Breast epithelium (tissue), 4 donors: ENCODE measurements around the gene PRR35. TPM values are rescaled to one million over a fixed set of nuclear protein-coding genes. Genes with fewer than 3 reads are reported as not detected.

ENCODE experiments used
- DNase-seq, 2 donors: peaks; one replicate each; pipeline ENCODE4 v3.0.0-alpha.2; 2019; ENCODE audit warnings: low spot score in 2 of 2
- H3K27ac ChIP-seq, 2 donors: fragments of 200-600 bp; sonication (generic) in 1 of 2; one replicate each; pipeline ENCODE4 v1.5.1; 2016 to 2019; ENCODE audit warnings: mild to moderate bottlenecking in 1 of 2
- H3K27me3 ChIP-seq, 2 donors: fragments of 200-600 bp; sonication (generic) in 1 of 2; one replicate each; pipeline versions ENCODE4 v1.5.1 to v1.6.0; 2017 to 2019; ENCODE audit warnings: control low read depth in 1 of 2, mild to moderate bottlenecking in 1 of 2
- H3K36me3 ChIP-seq: fragments of 200-600 bp; one replicate; pipeline ENCODE4 v1.5.1; 2019
- H3K4me1 ChIP-seq, 2 donors: fragments of 200-600 bp; sonication (generic); one replicate each; pipeline ENCODE4 v1.5.1; 2016 to 2019; ENCODE audit warnings: control low read depth in 1 of 2
- H3K4me3 ChIP-seq, 3 donors: fragments of 200-600 bp; sonication (generic); 1 replicate in 2 of 3; 2 replicates in 1 of 3; pipeline ENCODE4 v1.5.1; 2016 to 2019; ENCODE audit warnings: mild to moderate bottlenecking in 3 of 3, moderate library complexity in 2 of 3
- H3K9me3 ChIP-seq, 2 donors: fragments of 200-600 bp; sonication (generic) in 1 of 2; one replicate each; pipeline ENCODE4 v1.5.1; 2016 to 2019; ENCODE audit warnings: control low read depth in 1 of 2
- POLR2A ChIP-seq: fragments of 450-650 bp; IDR thresholded peaks from one replicate; pipeline ENCODE4 v1.6.1; 2016; ENCODE audit warnings: antibody characterized with exemption, mild to moderate bottlenecking, moderate library complexity
- POLR2AphosphoS5 ChIP-seq, 3 donors: sonication (generic); formaldehyde crosslinking; IDR thresholded peaks; one replicate each; pipeline ENCODE4 v1.6.1; 2017; ENCODE audit warnings: antibody characterized with exemption in 3 of 3
- intact Hi-C: fragments of 100-400 bp; cut with DNase I; formaldehyde crosslinking; loops from one replicate; pipeline ENCODE4 v1.15.1; 2023; ENCODE audit warnings: low total_unique reads
- total RNA-seq, 3 donors: library from RNA; depleted of rRNA; stranded (reverse); fragments of >200 nt; gene quantifications; one replicate each; pipeline ENCODE4 v1.1.0, GENCODE V29; 2016
- TF ChIP-seq, protein P1 (sequence below), 3 donors: fragments of 450-650 bp; IDR thresholded peaks; one replicate each; pipeline ENCODE4 v1.5.1; 2016 to 2017; ENCODE audit warnings: antibody characterized with exemption in 3 of 3, mild to moderate bottlenecking in 3 of 3, moderate library complexity in 3 of 3

Gene PRR35
- total RNA-seq, 3 donors from 2014 or later = not detected

DNA sequence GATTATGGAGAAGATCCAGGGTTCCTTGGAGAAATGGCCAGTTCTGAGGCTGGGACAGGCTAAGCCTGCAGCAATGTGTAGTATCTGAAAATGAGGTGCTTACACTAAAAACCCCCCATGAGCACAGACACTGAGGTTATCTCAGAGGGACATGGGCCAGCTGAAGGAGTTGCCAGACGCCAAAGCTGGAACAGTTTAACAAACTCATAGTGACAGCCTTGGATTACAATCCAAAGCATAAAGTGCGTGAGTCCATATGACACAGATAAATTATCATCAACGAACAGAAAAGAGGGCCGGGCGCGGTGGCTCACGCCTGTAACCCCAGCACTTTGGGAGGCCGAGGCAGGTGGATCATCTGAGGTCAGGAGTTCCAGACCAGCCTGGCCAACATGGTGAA lies 43.9 kb upstream of the PRR35 start:
- TF ChIP-seq POLR2AphosphoS5 (IDR thresholded peaks at IDR 0.05) = no peak
- TF ChIP-seq, protein P1, sequence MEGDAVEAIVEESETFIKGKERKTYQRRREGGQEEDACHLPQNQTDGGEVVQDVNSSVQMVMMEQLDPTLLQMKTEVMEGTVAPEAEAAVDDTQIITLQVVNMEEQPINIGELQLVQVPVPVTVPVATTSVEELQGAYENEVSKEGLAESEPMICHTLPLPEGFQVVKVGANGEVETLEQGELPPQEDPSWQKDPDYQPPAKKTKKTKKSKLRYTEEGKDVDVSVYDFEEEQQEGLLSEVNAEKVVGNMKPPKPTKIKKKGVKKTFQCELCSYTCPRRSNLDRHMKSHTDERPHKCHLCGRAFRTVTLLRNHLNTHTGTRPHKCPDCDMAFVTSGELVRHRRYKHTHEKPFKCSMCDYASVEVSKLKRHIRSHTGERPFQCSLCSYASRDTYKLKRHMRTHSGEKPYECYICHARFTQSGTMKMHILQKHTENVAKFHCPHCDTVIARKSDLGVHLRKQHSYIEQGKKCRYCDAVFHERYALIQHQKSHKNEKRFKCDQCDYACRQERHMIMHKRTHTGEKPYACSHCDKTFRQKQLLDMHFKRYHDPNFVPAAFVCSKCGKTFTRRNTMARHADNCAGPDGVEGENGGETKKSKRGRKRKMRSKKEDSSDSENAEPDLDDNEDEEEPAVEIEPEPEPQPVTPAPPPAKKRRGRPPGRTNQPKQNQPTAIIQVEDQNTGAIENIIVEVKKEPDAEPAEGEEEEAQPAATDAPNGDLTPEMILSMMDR (IDR thresholded peaks at IDR 0.05) = no peak
- TF ChIP-seq POLR2A = no peak
- H3K27me3 ChIP-seq = no peaks in the 10 kb centered on the region
- H3K4me3 ChIP-seq = no peak overlapping the region
- no peak for DNase-seq
- no peaks in the 10 kb centered on the region for H3K9me3 ChIP-seq
- intact Hi-C loops = no loop called here
- no peak overlapping the region for H3K27ac ChIP-seq
- H3K36me3 ChIP-seq = no peaks in the 10 kb centered on the region
- peaks cover 0 to under 1% of the 10 kb centered on the region in 2 donors for H3K4me1 ChIP-seq

DNA sequence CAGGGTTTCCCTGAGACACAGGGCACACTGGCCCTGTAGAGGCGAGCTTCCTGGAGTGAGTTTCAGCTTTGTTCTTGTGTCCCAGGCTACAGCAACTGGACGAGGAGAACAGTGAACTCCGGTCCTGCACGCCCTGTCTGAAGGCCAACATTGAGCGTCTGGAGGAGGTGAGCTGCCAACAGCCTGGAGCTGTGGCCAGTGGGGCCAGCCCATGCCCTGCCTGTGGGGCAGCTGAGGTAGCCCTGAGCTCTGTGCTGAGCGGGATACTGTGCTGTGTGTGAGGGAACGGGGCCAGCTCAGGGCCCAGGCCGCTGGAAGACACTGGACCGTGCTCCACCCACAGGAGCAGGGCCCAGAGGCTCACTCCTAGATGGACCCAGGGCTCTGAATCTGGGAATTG lies 41.3 kb upstream of the PRR35 start:
- H3K36me3 ChIP-seq = no peaks in the 10 kb centered on the region
- TF ChIP-seq, protein P1 (IDR thresholded peaks at IDR 0.05) = no peak
- TF ChIP-seq POLR2A (no peak), POLR2AphosphoS5 (IDR thresholded peaks at IDR 0.05) (no peak)

DNA sequence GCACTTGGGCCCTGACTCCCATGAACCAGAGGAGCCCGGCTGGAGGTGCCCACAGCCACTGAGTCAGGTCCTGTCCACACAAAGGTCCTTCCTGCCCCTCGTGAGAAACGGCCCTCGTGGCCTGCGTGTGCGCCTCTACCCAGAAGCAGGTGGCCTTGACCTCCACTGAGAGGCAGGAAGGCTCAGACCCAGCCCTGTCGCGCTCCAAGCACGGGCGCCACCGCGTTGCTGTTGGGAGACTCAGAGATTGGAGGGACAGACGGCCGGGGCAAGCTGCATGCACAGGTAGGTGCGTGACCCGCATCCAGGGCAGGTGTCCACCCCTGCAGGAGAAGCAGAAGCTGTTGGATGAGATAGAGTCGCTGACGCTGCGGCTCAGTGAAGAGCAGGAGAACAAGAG lies 40.8 kb upstream of the PRR35 start:
- H3K4me1 ChIP-seq = peaks cover 0 to 4% of the 10 kb centered on the region in 2 donors
- no peaks in the 10 kb centered on the region for H3K36me3 ChIP-seq
- TF ChIP-seq POLR2A (no peak), POLR2AphosphoS5 (IDR thresholded peaks at IDR 0.05) (no peak)
- TF ChIP-seq, protein P1 (IDR thresholded peaks at IDR 0.05) = no peak
- no peak overlapping the region for H3K27ac ChIP-seq
- no peak overlapping the region for H3K4me3 ChIP-seq
- intact Hi-C loops = no loop called here
- no peaks in the 10 kb centered on the region for H3K27me3 ChIP-seq
- no peaks in the 10 kb centered on the region for H3K9me3 ChIP-seq
- DNase-seq = no peak

More for the DNA sequence above, 41.3 kb upstream of the PRR35 start:
- Histone ChIP-seq H3K27me3 (no peaks in the 10 kb centered on the region), H3K4me1 (peaks cover 0 to 4% of the 10 kb centered on the region in 2 donors), H3K27ac (no peak overlapping the region), H3K9me3 (no peaks in the 10 kb centered on the region), H3K4me3 (no peak overlapping the region)
- intact Hi-C loops = no loop called here
- DNase-seq = no peak

DNA sequence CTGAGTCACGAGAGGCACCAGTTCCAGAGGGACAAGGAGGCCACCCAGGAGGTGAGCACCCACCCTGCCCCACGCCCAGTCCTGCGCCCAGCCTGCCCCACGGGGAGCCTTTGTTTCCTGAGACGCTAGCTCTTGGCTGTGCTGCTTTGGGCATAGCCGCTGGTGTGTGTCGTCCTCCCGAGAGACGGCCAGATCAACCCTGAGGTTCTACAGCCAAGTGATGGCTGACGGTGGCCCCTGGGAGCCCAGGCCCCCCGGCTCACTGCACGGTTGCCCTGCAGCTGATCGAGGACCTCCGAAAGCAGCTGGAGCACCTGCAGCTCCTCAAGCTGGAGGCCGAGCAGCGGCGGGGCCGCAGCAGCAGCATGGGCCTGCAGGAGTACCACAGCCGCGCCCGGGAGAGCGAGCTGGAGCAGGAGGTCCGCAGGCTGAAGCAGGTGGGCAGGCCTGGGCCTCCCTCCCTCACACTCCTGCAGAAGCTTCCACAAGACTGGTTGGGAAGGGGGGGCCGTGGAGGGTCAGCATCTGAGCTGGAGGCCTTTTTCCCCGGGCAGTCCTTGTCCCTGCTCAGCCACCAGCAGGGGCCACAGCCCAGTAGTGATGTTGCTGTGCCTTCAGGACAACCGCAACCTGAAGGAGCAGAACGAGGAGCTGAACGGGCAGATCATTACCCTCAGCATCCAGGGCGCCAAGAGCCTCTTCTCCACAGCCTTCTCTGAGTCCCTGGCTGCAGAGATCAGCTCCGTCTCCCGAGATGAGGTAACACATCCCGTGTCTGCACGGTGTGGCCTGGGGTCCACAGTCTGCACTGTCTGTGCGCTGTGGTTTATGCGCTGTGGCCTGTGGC lies 40.1 kb upstream of the PRR35 start:
- no peak overlapping the region for H3K4me3 ChIP-seq
- no peaks in the 10 kb centered on the region for H3K27me3 ChIP-seq
- no peaks in the 10 kb centered on the region for H3K36me3 ChIP-seq
- DNase-seq = no peak
- H3K9me3 ChIP-seq = no peaks in the 10 kb centered on the region
- peaks cover 0 to 6% of the 10 kb centered on the region in 2 donors for H3K4me1 ChIP-seq
- no peak overlapping the region for H3K27ac ChIP-seq
- TF ChIP-seq POLR2AphosphoS5 (IDR thresholded peaks at IDR 0.05) (no peak), POLR2A (no peak)
- TF ChIP-seq, protein P1 (IDR thresholded peaks at IDR 0.05) = no peak
- intact Hi-C loops = no loop called here

DNA sequence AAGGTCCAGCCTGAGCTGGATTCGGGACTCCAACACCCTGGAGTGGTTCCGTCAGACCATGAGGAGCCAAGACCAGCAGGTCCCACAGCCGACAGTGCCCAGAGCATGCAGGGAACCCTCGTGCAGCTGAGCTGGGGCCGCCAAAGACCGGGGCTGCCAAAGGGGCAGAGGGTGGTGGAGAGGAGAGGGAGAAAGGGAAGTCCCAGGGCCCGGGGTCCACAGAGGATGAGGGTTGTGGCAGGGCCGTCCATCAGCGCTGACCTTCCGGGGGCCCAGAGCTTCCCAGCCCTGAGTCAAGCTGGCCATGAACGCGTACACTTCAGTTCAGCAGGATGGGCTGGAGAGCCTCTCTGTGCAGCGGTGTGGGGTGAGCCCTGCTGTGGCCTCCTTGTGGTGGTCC lies 39.3 kb upstream of the PRR35 start:
- intact Hi-C loops = no loop called here
- Histone ChIP-seq H3K36me3 (no peaks in the 10 kb centered on the region), H3K27me3 (no peaks in the 10 kb centered on the region), H3K4me1 (peaks cover 0 to 13% of the 10 kb centered on the region in 2 donors), H3K9me3 (no peaks in the 10 kb centered on the region), H3K4me3 (no peak overlapping the region), H3K27ac (no peak overlapping the region)
- TF ChIP-seq, protein P1 (IDR thresholded peaks at IDR 0.05) = no peak
- TF ChIP-seq POLR2A (no peak), POLR2AphosphoS5 (IDR thresholded peaks at IDR 0.05) (no peak)
- DNase-seq = no peak
